GM18519 (cell line): ENCODE data around the gene OR7C1.
"Not testable (repeated sequence)": the region's sequence is repeated elsewhere in the genome, so short reads cannot be mapped to it uniquely, and the experiment has no call there.

ENCODE experiments used
- ATAC-seq: cut with Tn5 transposase; IDR thresholded peaks from one replicate; pipeline ENCODE4 v1.9.1; 2021; ENCODE audit warnings: mild to moderate bottlenecking, moderate library complexity; ENCODE audit not compliant: unreplicated experiment, low FRiP score

OR7C1 gene

GRCh38 chr19:14835011-14835410 lies at the start of gene OR7C1, which contains the start of gene OR7A5:
TSS of gene OR7C1 (minus strand) at chr19:14835185. CDS start at chr19:14800136, 35,049 bp downstream.
TSS of gene OR7A5 (minus strand) at chr19:14835185. CDS start at chr19:14828241, 6,944 bp downstream.
- no peak for ATAC-seq

GRCh38 chr19:14871619-14872230 lies 36.7 kb upstream of the OR7C1 start:
- no peak for ATAC-seq

GRCh38 chr19:14868497-14868896 lies 33.5 kb upstream of the OR7C1 start:
- no peak for ATAC-seq

GRCh38 chr19:14848822-14849221 lies 13.8 kb upstream of the OR7C1 start, which contains the start of gene OR7A10:
TSS of gene OR7A10 (minus strand) at chr19:14848922. CDS start at chr19:14841877, 7,045 bp downstream.
- ATAC-seq = no peak

GRCh38 chr19:14843578-14843977 lies 8.6 kb upstream of the OR7C1 start:
- no peak for ATAC-seq

GRCh38 chr19:14843169-14843568 lies 8.2 kb upstream of the OR7C1 start:
- no peak for ATAC-seq

- ATAC-seq = no peak
These were observed 5.2 kb upstream of the OR7C1 start for GRCh38 chr19:14840206-14840605.

- no peak for ATAC-seq
These were observed 2.4 kb upstream of the OR7C1 start for GRCh38 chr19:14837391-14837790.

GRCh38 chr19:14830702-14831101 lies 4.3 kb downstream of the OR7C1 start:
- no peak for ATAC-seq

GRCh38 chr19:14826006-14826405 lies 9.0 kb downstream of the OR7C1 start:
- ATAC-seq = no peak

GRCh38 chr19:14821937-14822336 lies 13.0 kb downstream of the OR7C1 start:
- no peak for ATAC-seq

- ATAC-seq = no peak
These were observed 16.4 kb downstream of the OR7C1 start for GRCh38 chr19:14818588-14818987.

GRCh38 chr19:14817052-14817451 lies 17.9 kb downstream of the OR7C1 start:
- ATAC-seq = no peak

- no peak for ATAC-seq
These were observed 19.9 kb downstream of the OR7C1 start for GRCh38 chr19:14814982-14815652.

GRCh38 chr19:14809272-14810057 lies 25.5 kb downstream of the OR7C1 start:
- ATAC-seq = no peak

- no peak for ATAC-seq
These were observed 30.2 kb downstream of the OR7C1 start for GRCh38 chr19:14804765-14805164.

GRCh38 chr19:14798760-14799159 lies 36.2 kb downstream of the OR7C1 start:
- no peak for ATAC-seq

GRCh38 chr19:14796021-14796420 lies 39.0 kb downstream of the OR7C1 start:
- no peak for ATAC-seq

- ATAC-seq = no peak
These were observed 39.8 kb downstream of the OR7C1 start for GRCh38 chr19:14795078-14795721.

- ATAC-seq = not testable (repeated sequence)
These were observed 42.7 kb downstream of the OR7C1 start for GRCh38 chr19:14792250-14792649.

GRCh38 chr19:14786421-14786851 lies 48.5 kb downstream of the OR7C1 start:
- no peak for ATAC-seq
